ENCODE results near the gene S100Z. TPM values are rescaled to one million over a fixed set of nuclear protein-coding genes. Genes with fewer than 3 reads are reported as not detected.

Gene S100Z
- total RNA-seq, 1 donor from 2014 or later = not detected

- Mint-ChIP-seq H3K36me3 (ENCODE audit: low read depth, unreplicated experiment) (no peaks in the 10 kb centered on the region), H3K9me3 (ENCODE audit: unreplicated experiment) (no peaks in the 10 kb centered on the region), H3K27me3 (ENCODE audit: low read depth, unreplicated experiment) (peaks cover 2% of the 10 kb centered on the region), H3K27ac (ENCODE audit: unreplicated experiment) (no peak overlapping the region), H3K4me3 (ENCODE audit: unreplicated experiment) (no peak overlapping the region), H3K4me1 (ENCODE audit: low read depth, unreplicated experiment) (no peaks in the 10 kb centered on the region)
- DNase-seq (ENCODE audit: low read depth) = no peak
- no peaks in the 10 kb centered on the region for H3K9me3 ChIP-seq (ENCODE audit: insufficient read depth, low read depth, low read length)
- H3K4me3 ChIP-seq (ENCODE audit: insufficient read depth, low read depth, low read length) = no peak overlapping the region
- H3K4me2 ChIP-seq (ENCODE audit: low read length) = no peak overlapping the region
- no peaks in the 10 kb centered on the region for H3K27me3 ChIP-seq (ENCODE audit: insufficient read depth, low read length)
- no peak overlapping the region for H3K9ac ChIP-seq (ENCODE audit: low read length)
- no peak for FAIRE-seq
- peaks cover 5% of the 10 kb centered on the region for H3K4me1 ChIP-seq (ENCODE audit: insufficient read depth, low read length)
- no peak for TF ChIP-seq CTCF (IDR thresholded peaks at IDR 0.05; ENCODE audit: insufficient read depth, low read depth, low read length)
- no peak for TF ChIP-seq EZH2 (IDR thresholded peaks at IDR 0.05; ENCODE audit: insufficient read depth, low read length)
- no peaks in the 10 kb centered on the region for H4K20me1 ChIP-seq (ENCODE audit: insufficient read depth, low read length)
- H3K27ac ChIP-seq (ENCODE audit: low read depth, low read length) = no peak overlapping the region
- H3K36me3 ChIP-seq (ENCODE audit: insufficient read depth, low read length) = no peaks in the 10 kb centered on the region
- no peaks in the 10 kb centered on the region for H3K79me2 ChIP-seq (ENCODE audit: insufficient read depth, low read length)
- no peak overlapping the region for H2AFZ ChIP-seq (ENCODE audit: low read depth, low read length)
These were observed 78.1 kb downstream of the S100Z start for GRCh38 chr5:76927961-76928360.

- TF ChIP-seq CTCF (IDR thresholded peaks at IDR 0.05; ENCODE audit: insufficient read depth, low read depth, low read length) (no peak), EZH2 (IDR thresholded peaks at IDR 0.05; ENCODE audit: insufficient read depth, low read length) (no peak)
- no peak overlapping the region for H3K27ac Mint-ChIP-seq (ENCODE audit: unreplicated experiment)
- no peak for FAIRE-seq
These were observed 80.3 kb downstream of the S100Z start for GRCh38 chr5:76930083-76930482.

GRCh38 chr5:76938177-76938576 lies 88.4 kb downstream of the S100Z start:
- H3K36me3 ChIP-seq (ENCODE audit: insufficient read depth, low read length) = no peaks in the 10 kb centered on the region
- H4K20me1 ChIP-seq (ENCODE audit: insufficient read depth, low read length) = no peaks in the 10 kb centered on the region
- no peak overlapping the region for H3K9ac ChIP-seq (ENCODE audit: low read length)
- Mint-ChIP-seq H3K27me3 (ENCODE audit: low read depth, unreplicated experiment) (no peaks in the 10 kb centered on the region), H3K4me3 (ENCODE audit: unreplicated experiment) (no peak overlapping the region), H3K27ac (ENCODE audit: unreplicated experiment) (no peak overlapping the region), H3K4me1 (ENCODE audit: low read depth, unreplicated experiment) (peaks cover 13% of the 10 kb centered on the region), H3K9me3 (ENCODE audit: unreplicated experiment) (no peaks in the 10 kb centered on the region), H3K36me3 (ENCODE audit: low read depth, unreplicated experiment) (no peaks in the 10 kb centered on the region)
- FAIRE-seq (no peak), DNase-seq (ENCODE audit: low read depth) (no peak)
- no peak overlapping the region for H3K4me3 ChIP-seq (ENCODE audit: insufficient read depth, low read depth, low read length)
- H3K27me3 ChIP-seq (ENCODE audit: insufficient read depth, low read length) = no peaks in the 10 kb centered on the region
- no peak overlapping the region for H2AFZ ChIP-seq (ENCODE audit: low read depth, low read length)
- no peak overlapping the region for H3K27ac ChIP-seq (ENCODE audit: low read depth, low read length)
- peaks cover 9% of the 10 kb centered on the region for H3K4me1 ChIP-seq (ENCODE audit: insufficient read depth, low read length)
- H3K9me3 ChIP-seq (ENCODE audit: insufficient read depth, low read depth, low read length) = no peaks in the 10 kb centered on the region
- no peak for TF ChIP-seq EZH2 (IDR thresholded peaks at IDR 0.05; ENCODE audit: insufficient read depth, low read length)
- TF ChIP-seq CTCF (IDR thresholded peaks at IDR 0.05; ENCODE audit: insufficient read depth, low read depth, low read length) = no peak
- no peak overlapping the region for H3K4me2 ChIP-seq (ENCODE audit: low read length)
- no peaks in the 10 kb centered on the region for H3K79me2 ChIP-seq (ENCODE audit: insufficient read depth, low read length)

More at GRCh38 chr5:76930083-76930482, 80.3 kb downstream of the S100Z start:
- Histone ChIP-seq H3K79me2 (ENCODE audit: insufficient read depth, low read length) (no peaks in the 10 kb centered on the region), H2AFZ (ENCODE audit: low read depth, low read length) (no peak overlapping the region), H4K20me1 (ENCODE audit: insufficient read depth, low read length) (no peaks in the 10 kb centered on the region), H3K36me3 (ENCODE audit: insufficient read depth, low read length) (no peaks in the 10 kb centered on the region), H3K4me2 (ENCODE audit: low read length) (no peak overlapping the region), H3K4me3 (ENCODE audit: insufficient read depth, low read depth, low read length) (no peak overlapping the region), H3K27ac (ENCODE audit: low read depth, low read length) (no peak overlapping the region), H3K4me1 (ENCODE audit: insufficient read depth, low read length) (peaks cover 5% of the 10 kb centered on the region), H3K9me3 (ENCODE audit: insufficient read depth, low read depth, low read length) (no peaks in the 10 kb centered on the region), H3K9ac (ENCODE audit: low read length) (no peak overlapping the region), H3K27me3 (ENCODE audit: insufficient read depth, low read length) (no peaks in the 10 kb centered on the region)
- Mint-ChIP-seq H3K27me3 (ENCODE audit: low read depth, unreplicated experiment) (peaks cover 2% of the 10 kb centered on the region), H3K4me1 (ENCODE audit: low read depth, unreplicated experiment) (no peaks in the 10 kb centered on the region), H3K4me3 (ENCODE audit: unreplicated experiment) (no peak overlapping the region), H3K36me3 (ENCODE audit: low read depth, unreplicated experiment) (no peaks in the 10 kb centered on the region), H3K9me3 (ENCODE audit: unreplicated experiment) (no peaks in the 10 kb centered on the region)
- DNase-seq (ENCODE audit: low read depth) = no peak

Data from astrocyte (in vitro differentiated cells and primary cell).